Measurements from ENCODE around the gene TXK. TPM values are rescaled to one million over a fixed set of nuclear protein-coding genes. Genes with fewer than 3 reads are reported as not detected.

Gene TXK
- total and polyA plus RNA-seq, 2 donors from 2014 or later: 0.26 to 7.9 TPM

GRCh38 chr4:48119646-48120045 lies 14.4 kb downstream of the TXK start:
- no peaks in the 10 kb centered on the region for H3K36me3 ChIP-seq (ENCODE audit: control insufficient read depth in 2 of 3, insufficient read depth in 3 of 3, low read length in 3 of 3)
- FAIRE-seq (no peak), DNase-seq (no peak)
- no peak overlapping the region for H3K9ac ChIP-seq (ENCODE audit: low read length in 3 of 3)
- peaks cover 0 to 4% (median 0%) of the 10 kb centered on the region in 3 donors for H3K4me1 ChIP-seq (ENCODE audit: control insufficient read depth in 2 of 3, insufficient read depth in 2 of 3, low read depth in 1 of 3, low read length in 3 of 3)
- no peak overlapping the region for H3K27ac ChIP-seq (ENCODE audit: low read depth in 2 of 2, low read length in 2 of 2)
- H3K4me3 ChIP-seq (ENCODE audit: low read length in 3 of 3): no peak overlapping the region
- no peaks in the 10 kb centered on the region for H3K27me3 ChIP-seq (ENCODE audit: control insufficient read depth, insufficient read depth, low read length)
- intact Hi-C loops (cut with DNase I): no loop called here
- TF ChIP-seq CTCF (IDR thresholded peaks at IDR 0.05; ENCODE audit: borderline replicate concordance, extremely low read depth, insufficient read depth): no peak
- H3K9me3 ChIP-seq (ENCODE audit: control insufficient read depth in 2 of 3, insufficient read depth in 1 of 3, low read length in 3 of 3): no peaks in the 10 kb centered on the region

GRCh38 chr4:48118081-48118480 lies 16.0 kb downstream of the TXK start:
- H3K36me3 ChIP-seq (ENCODE audit: control insufficient read depth in 2 of 3, insufficient read depth in 3 of 3, low read length in 3 of 3): no peaks in the 10 kb centered on the region
- H3K27me3 ChIP-seq (ENCODE audit: control insufficient read depth, insufficient read depth, low read length): no peaks in the 10 kb centered on the region
- no peak for FAIRE-seq
- H3K9me3 ChIP-seq (ENCODE audit: control insufficient read depth in 2 of 3, insufficient read depth in 1 of 3, low read length in 3 of 3): no peaks in the 10 kb centered on the region
- no peak for DNase-seq
- H3K4me1 ChIP-seq (ENCODE audit: control insufficient read depth in 2 of 3, insufficient read depth in 2 of 3, low read depth in 1 of 3, low read length in 3 of 3): peaks cover 0 to 4% (median 0%) of the 10 kb centered on the region in 3 donors
- H3K4me3 ChIP-seq (ENCODE audit: low read length in 3 of 3): no peak overlapping the region
- no peak for TF ChIP-seq CTCF (IDR thresholded peaks at IDR 0.05; ENCODE audit: borderline replicate concordance, extremely low read depth, insufficient read depth)
- no peak overlapping the region for H3K27ac ChIP-seq (ENCODE audit: low read depth in 2 of 2, low read length in 2 of 2)
- no peak overlapping the region for H3K9ac ChIP-seq (ENCODE audit: low read length in 3 of 3)
- intact Hi-C loops (cut with DNase I): no loop called here

GRCh38 chr4:48116582-48116981 lies 17.5 kb downstream of the TXK start:
- no peak overlapping the region for H3K4me3 ChIP-seq (ENCODE audit: low read length in 3 of 3)
- no peak overlapping the region for H3K9ac ChIP-seq (ENCODE audit: low read length in 3 of 3)
- FAIRE-seq: no peak
- intact Hi-C loops (cut with DNase I): no loop called here
- no peaks in the 10 kb centered on the region for H3K9me3 ChIP-seq (ENCODE audit: control insufficient read depth in 2 of 3, insufficient read depth in 1 of 3, low read length in 3 of 3)
- DNase-seq: no peak
- no peak for TF ChIP-seq CTCF (IDR thresholded peaks at IDR 0.05; ENCODE audit: borderline replicate concordance, extremely low read depth, insufficient read depth)
- no peaks in the 10 kb centered on the region for H3K36me3 ChIP-seq (ENCODE audit: control insufficient read depth in 2 of 3, insufficient read depth in 3 of 3, low read length in 3 of 3)
- H3K27ac ChIP-seq (ENCODE audit: low read depth in 2 of 2, low read length in 2 of 2): no peak overlapping the region
- H3K4me1 ChIP-seq (ENCODE audit: control insufficient read depth in 2 of 3, insufficient read depth in 2 of 3, low read depth in 1 of 3, low read length in 3 of 3): peaks cover 0 to 4% (median 0%) of the 10 kb centered on the region in 3 donors
- no peaks in the 10 kb centered on the region for H3K27me3 ChIP-seq (ENCODE audit: control insufficient read depth, insufficient read depth, low read length)

- FAIRE-seq (no peak), DNase-seq (no peak)
- intact Hi-C loops (cut with DNase I): no loop called here
- Histone ChIP-seq H3K4me3 (ENCODE audit: low read length in 3 of 3) (no peak overlapping the region), H3K27ac (ENCODE audit: low read depth in 2 of 2, low read length in 2 of 2) (no peak overlapping the region), H3K27me3 (ENCODE audit: control insufficient read depth, insufficient read depth, low read length) (no peaks in the 10 kb centered on the region), H3K9me3 (ENCODE audit: control insufficient read depth in 2 of 3, insufficient read depth in 1 of 3, low read length in 3 of 3) (no peaks in the 10 kb centered on the region), H3K4me1 (ENCODE audit: control insufficient read depth in 2 of 3, insufficient read depth in 2 of 3, low read depth in 1 of 3, low read length in 3 of 3) (peaks cover 0 to 4% (median 0%) of the 10 kb centered on the region in 3 donors), H3K36me3 (ENCODE audit: control insufficient read depth in 2 of 3, insufficient read depth in 3 of 3, low read length in 3 of 3) (no peaks in the 10 kb centered on the region), H3K9ac (ENCODE audit: low read length in 3 of 3) (no peak overlapping the region)
- TF ChIP-seq CTCF (IDR thresholded peaks at IDR 0.05; ENCODE audit: borderline replicate concordance, extremely low read depth, insufficient read depth): no peak
Measured at GRCh38 chr4:48114412-48114811, 19.6 kb downstream of the TXK start.

All from kidney (tissue), 14 donors.